Liver (tissue), 9 donors: ENCODE results near the gene SLC9A3. TPM values are rescaled to one million over a fixed set of nuclear protein-coding genes. Genes with fewer than 3 reads are reported as not detected.

Experiments
- DNase-seq: peaks from one replicate; pipeline ENCODE4 v3.0.0-alpha.2; 2017; ENCODE audit warnings: low spot score
- H3K27ac ChIP-seq, 2 donors: one replicate each; pipeline ENCODE4 v1.7.0; 2013; ENCODE audit warnings: inconsistent platforms in 2 of 2, low read length in 2 of 2, control low read depth in 1 of 2, low read depth in 1 of 2, mild to moderate bottlenecking in 1 of 2
- H3K27me3 ChIP-seq, 4 donors: one replicate each; pipeline versions ENCODE4 v1.6.1 to v1.7.0; 2013; ENCODE audit warnings: low read length in 3 of 4, inconsistent platforms in 1 of 4, mild to moderate bottlenecking in 1 of 4, moderate library complexity in 1 of 4; ENCODE audit not compliant: control insufficient read depth in 4 of 4, insufficient read depth in 4 of 4
- H3K36me3 ChIP-seq, 4 donors: one replicate each; pipeline versions ENCODE4 v1.6.1 to v1.7.0; 2013; ENCODE audit warnings: low read length in 3 of 4, mild to moderate bottlenecking in 3 of 4, low read depth in 1 of 4, moderate library complexity in 1 of 4; ENCODE audit not compliant: control insufficient read depth in 4 of 4, insufficient read depth in 3 of 4
- H3K4me1 ChIP-seq, 4 donors: one replicate each; pipeline versions ENCODE4 v1.6.1 to v1.7.0; 2013; ENCODE audit warnings: low read length in 3 of 4, mild to moderate bottlenecking in 3 of 4, moderate library complexity in 1 of 4; ENCODE audit not compliant: control insufficient read depth in 4 of 4, insufficient read depth in 4 of 4
- H3K4me3 ChIP-seq, 3 donors: one replicate each; pipeline versions ENCODE4 v1.6.1 to v1.7.0; 2013; ENCODE audit warnings: low read length in 3 of 3, control low read depth in 1 of 3, low read depth in 1 of 3, mild to moderate bottlenecking in 1 of 3
- H3K9ac ChIP-seq, 2 donors: one replicate each; pipeline ENCODE4 v1.7.0; 2013; ENCODE audit warnings: low read length in 2 of 2, mild to moderate bottlenecking in 2 of 2, moderate library complexity in 2 of 2, control low read depth in 1 of 2, low read depth in 1 of 2
- H3K9me3 ChIP-seq, 4 donors: one replicate each; pipeline versions ENCODE4 v1.6.1 to v1.7.0; 2013; ENCODE audit warnings: low read length in 3 of 4; ENCODE audit not compliant: control insufficient read depth in 4 of 4
- CTCF ChIP-seq: fragments of 150-350 bp; IDR thresholded peaks from 2 replicates; pipeline ENCODE4 v1.5.1; 2017; ENCODE audit warnings: improper control_type of control experiment, low read depth, low read length; ENCODE audit not compliant: missing input control
- EGR1 ChIP-seq, 2 donors: IDR thresholded peaks; 2 replicates each; pipeline ENCODE4 v1.6.1; 2016 to 2018; ENCODE audit warnings: antibody characterized with exemption in 2 of 2, low read depth in 2 of 2
- FOXA1 ChIP-seq: IDR thresholded peaks from 2 replicates; pipeline ENCODE4 v1.6.1; 2016; ENCODE audit warnings: antibody characterized with exemption
- FOXA2 ChIP-seq: IDR thresholded peaks from 2 replicates; pipeline ENCODE4 v1.6.1; 2016; ENCODE audit warnings: antibody characterized with exemption
- HNF4A ChIP-seq, 2 donors: conservative IDR thresholded peaks; 2 replicates each; pipeline ENCODE4 v1.6.1; 2016; ENCODE audit warnings: antibody characterized with exemption in 2 of 2, mild to moderate bottlenecking in 2 of 2
- HNF4G ChIP-seq: IDR thresholded peaks from 2 replicates; pipeline ENCODE4 v1.6.1; 2016; ENCODE audit warnings: antibody characterized with exemption
- JUND ChIP-seq, 2 donors: IDR thresholded peaks; 2 replicates each; pipeline ENCODE4 v1.6.1; 2016; ENCODE audit warnings: antibody characterized with exemption in 2 of 2
- MAX ChIP-seq: IDR thresholded peaks from 2 replicates; pipeline ENCODE4 v1.6.1; 2016; ENCODE audit warnings: antibody characterized with exemption
- NR2F2 ChIP-seq: IDR thresholded peaks from 2 replicates; pipeline ENCODE4 v1.6.1; 2016; ENCODE audit warnings: antibody characterized with exemption
- RAD21 ChIP-seq, 2 donors: IDR thresholded peaks; 2 replicates each; pipeline ENCODE4 v1.6.1; 2016; ENCODE audit warnings: antibody characterized with exemption in 2 of 2, mild to moderate bottlenecking in 2 of 2
- REST ChIP-seq: IDR thresholded peaks from 2 replicates; pipeline ENCODE4 v1.6.1; 2016; ENCODE audit warnings: antibody characterized with exemption, mild to moderate bottlenecking
- RXRA ChIP-seq, 2 donors: IDR thresholded peaks; 2 replicates each; pipeline ENCODE4 v1.6.1; 2017 to 2018; ENCODE audit warnings: antibody characterized with exemption in 2 of 2, mild to moderate bottlenecking in 1 of 2
- SP1 ChIP-seq: IDR thresholded peaks from 2 replicates; pipeline ENCODE4 v1.6.1; 2018; ENCODE audit warnings: antibody characterized with exemption, mild to moderate bottlenecking
- TAF1 ChIP-seq: conservative IDR thresholded peaks from 2 replicates; pipeline ENCODE4 v1.6.1; 2016; ENCODE audit warnings: antibody characterized with exemption, mild to moderate bottlenecking
- ZBTB33 ChIP-seq: IDR thresholded peaks from 2 replicates; pipeline ENCODE4 v1.6.1; 2016; ENCODE audit warnings: antibody characterized with exemption
- WGBS: extraction: QIAGEN DNeasy Blood & Tissue Kit; methylation state at CpG from one replicate; pipeline ENCODE4 v1.1.7; 2013; 5-methylcytosine and 5-hydroxymethylcytosine counted together
- polyA plus RNA-seq, 2 donors: library from polyadenylated mRNA; stranded (reverse) in 1 of 2; unstranded in 1 of 2; fragments of 200-250 nt in 1 of 2; fragments of >200 nt in 1 of 2; fragmentation: Nextera tagmentation in 1 of 2; extraction: Ambion mirVana in 1 of 2; gene quantifications; one replicate each; pipeline versions ENCODE4 v1.2.1 to v1.2.3, GENCODE V29; 2013 to 2015
- total RNA-seq, 2 donors: library from RNA; depleted of rRNA; stranded (reverse); fragments of >200 nt; gene quantifications; one replicate each; pipeline ENCODE4 v1.2.3, GENCODE V29; 2014
- TF ChIP-seq, protein P1 (sequence below): IDR thresholded peaks from 2 replicates; pipeline ENCODE4 v1.6.1; 2016; ENCODE audit warnings: antibody characterized with exemption
- donor health status: healthy.
- donor health status: healthy.
- donor health status: healthy.
- donor health status: healthy.
- donor health status: healthy.

The SLC9A3 gene
- total and polyA plus RNA-seq, 4 donors = 0.31 to 1.0 (median 0.67) TPM

DNA sequence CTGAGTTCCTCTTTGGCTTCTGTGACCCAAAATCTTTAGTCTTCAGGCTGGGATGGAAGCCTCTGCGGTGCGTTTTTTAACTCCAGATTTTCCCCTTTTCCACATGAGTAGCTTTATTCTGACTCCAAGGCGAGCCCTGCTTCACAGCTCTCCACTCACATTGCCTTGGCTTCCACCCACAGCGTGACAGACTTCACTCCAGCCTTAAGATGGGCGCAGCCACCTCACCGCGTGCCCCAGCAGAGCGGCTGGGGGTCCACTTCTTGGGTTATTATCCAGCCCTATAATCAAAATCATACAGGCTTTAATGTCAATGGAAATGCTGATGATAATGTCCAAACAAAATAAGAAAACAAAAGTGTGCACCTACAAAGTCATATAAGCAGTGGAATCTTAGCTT is 80.0 kb downstream of the SLC9A3 start:
- WGBS = 91% methylated on average over 8 of the region's 8 CpGs
- Histone ChIP-seq H3K9me3 (no peaks in the 10 kb centered on the region), H3K9ac (no peak overlapping the region), H3K36me3 (peaks cover 4 to 27% (median 15%) of the 10 kb centered on the region in 4 donors), H3K27ac (no peak overlapping the region), H3K4me3 (peak overlapping the region in 2 of 3 donors; percentile 88), H3K27me3 (no peaks in the 10 kb centered on the region), H3K4me1 (peaks cover 6 to 19% (median 17%) of the 10 kb centered on the region in 4 donors)
- no peak for DNase-seq
- TF ChIP-seq HNF4G (no peak), HNF4A (conservative IDR thresholded peaks at IDR 0.05) (no peak), NR2F2 (no peak), JUND (IDR thresholded peaks at IDR 0.05) (no peak), REST (no peak), FOXA2 (no peak), SP1 (no peak), CTCF (no peak), TAF1 (no peak), EGR1 (IDR thresholded peaks at IDR 0.05; ENCODE audit: low read depth in 2 of 2) (no peak), FOXA1 (no peak), MAX (no peak), RXRA (IDR thresholded peaks at IDR 0.05) (no peak), ZBTB33 (no peak), RAD21 (IDR thresholded peaks at IDR 0.05) (no peak)
- TF ChIP-seq, protein P1, sequence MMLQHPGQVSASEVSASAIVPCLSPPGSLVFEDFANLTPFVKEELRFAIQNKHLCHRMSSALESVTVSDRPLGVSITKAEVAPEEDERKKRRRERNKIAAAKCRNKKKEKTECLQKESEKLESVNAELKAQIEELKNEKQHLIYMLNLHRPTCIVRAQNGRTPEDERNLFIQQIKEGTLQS = no peak
